ENCODE data around the gene PADI3. TPM values are rescaled to one million over a fixed set of nuclear protein-coding genes. Genes with fewer than 3 reads are reported as not detected.
A peak's percentile ranks its signal among the peaks of the same experiment; 100 is the strongest.

Gene PADI3
- total RNA-seq, 1 experiment from 2014 or later: 2.5 TPM

GRCh38 chr1:17207046-17207445, 41.9 kb upstream of the PADI3 start:
- Histone ChIP-seq H3K79me1 (ENCODE audit: insufficient read depth, low read depth, low read length, poor library complexity, severe bottlenecking) (no peaks in the 10 kb centered on the region), H3K9ac (ENCODE audit: extremely low read depth, insufficient read length, low read length) (no peak overlapping the region), H3K4me1 (ENCODE audit: insufficient read depth, low read length) (no peaks in the 10 kb centered on the region), H3K27me3 (ENCODE audit: insufficient read depth, low read length) (no peaks in the 10 kb centered on the region), H3K56ac (ENCODE audit: insufficient read length, low read depth, low read length) (no peak overlapping the region), H3K18ac (ENCODE audit: insufficient read length, low read depth, low read length) (no peak overlapping the region), H3K23me2 (ENCODE audit: insufficient read length, low read depth, low read length, poor library complexity, severe bottlenecking) (no peaks in the 10 kb centered on the region), H4K91ac (ENCODE audit: insufficient read length, low read depth, low read length) (no peak overlapping the region), H3K9me3 (ENCODE audit: control insufficient read depth, low read depth, low read length) (no peaks in the 10 kb centered on the region), H3T11ph (ENCODE audit: low read length) (no peak overlapping the region), H3K14ac (ENCODE audit: insufficient read depth, low read length) (no peak overlapping the region), H2BK20ac (ENCODE audit: low read depth, low read length, poor library complexity, severe bottlenecking) (no peak overlapping the region), H2BK5ac (ENCODE audit: insufficient read length, low read length) (no peak overlapping the region), H2BK120ac (ENCODE audit: low read depth, low read length, poor library complexity, severe bottlenecking) (no peak overlapping the region), H4K5ac (ENCODE audit: insufficient read length, low read depth, low read length) (no peak overlapping the region), H3K27ac (ENCODE audit: insufficient read length, low read depth, low read length) (no peak overlapping the region), H4K20me1 (ENCODE audit: control insufficient read depth, insufficient read depth, insufficient read length) (no peaks in the 10 kb centered on the region), H2AFZ (ENCODE audit: low read length) (no peak overlapping the region), H3K4me2 (ENCODE audit: insufficient read depth, insufficient read length, low read length) (no peak overlapping the region), H3K79me2 (ENCODE audit: insufficient read depth, low read length) (no peaks in the 10 kb centered on the region), H2BK15ac (ENCODE audit: low read depth, low read length) (no peak overlapping the region), H2BK12ac (ENCODE audit: insufficient read length, low read depth, low read length) (no peak overlapping the region), H4K8ac (replicated peaks; ENCODE audit: insufficient read length, low read depth, low read length) (no peak overlapping the region), H2AK5ac (ENCODE audit: insufficient read length, low read length) (no peak overlapping the region), H3K23ac (ENCODE audit: insufficient read length, low read depth, low read length) (no peak overlapping the region), H3K4ac (ENCODE audit: low read depth, low read length) (no peak overlapping the region)
- WGBS (ENCODE audit: extremely low coverage, insufficient read length, low lambda C conversion rate): no CpG with 5 or more reads among the region's 4 CpGs
- peaks cover 5 to 7% of the 10 kb centered on the region in 2 experiments for H3K4me1 Mint-ChIP-seq
- H3K27ac Mint-ChIP-seq: peak overlapping the region in 1 of 3 experiments; percentile 20; a peak in 1 of 7 replicates
- no peak for TF ChIP-seq CTCF (conservative IDR thresholded peaks at IDR 0.05)
- no peaks in the 10 kb centered on the region for H3K9me3 Mint-ChIP-seq
- H3K27me3 Mint-ChIP-seq (ENCODE audit: low read depth): peaks cover 8% of the 10 kb centered on the region
- no peaks in the 10 kb centered on the region for H3K36me3 Mint-ChIP-seq (ENCODE audit: insufficient read depth in 1 of 3, low read depth in 3 of 3)
- no peak overlapping the region for H3K4me3 Mint-ChIP-seq
- DNase-seq: no peak

All from H9 (cell line).